Stimulated activated CD4-positive, alpha-beta T cell treated with anti-CD3 and anti-CD28 coated beads, Interleukin-1b, Interleukin-23, amount 100 ng/mL, for 4 hours (primary cell): ENCODE measurements around the gene NRP2.

Experiments used
- DNase-seq, 2 donors: peaks; one replicate each; pipeline ENCODE4 v3.0.0-alpha.2; 2020; ENCODE audit warnings: low read depth in 2 of 2

Gene NRP2

GRCh38 chr2:205771666-205772065 lies 89.4 kb downstream of the NRP2 start:
- DNase-seq = no peak

- DNase-seq = no peak
Observed at GRCh38 chr2:205772983-205773382, 90.7 kb downstream of the NRP2 start.

DNA sequence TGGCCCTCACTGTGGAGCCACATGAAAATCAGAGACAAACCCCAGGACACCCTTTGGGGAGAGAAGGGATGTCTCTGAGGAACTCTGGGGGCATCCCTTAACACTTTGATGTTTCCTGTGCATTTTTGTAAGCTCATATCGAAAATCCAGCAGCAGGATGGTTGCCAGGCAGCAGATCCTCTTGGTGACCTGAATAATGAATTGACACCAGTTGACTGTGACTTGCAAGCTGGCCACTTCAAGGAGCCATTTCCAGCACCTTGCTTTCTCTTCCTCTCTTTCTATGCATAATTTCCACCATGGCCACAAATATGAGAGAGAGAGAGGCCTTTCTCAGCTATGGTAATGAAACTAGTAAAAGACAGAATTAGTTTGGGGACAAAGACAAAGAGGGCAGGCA lies 91.7 kb downstream of the NRP2 start:
- DNase-seq = no peak

- no peak for DNase-seq
Observed at GRCh38 chr2:205775097-205775877, 93.0 kb downstream of the NRP2 start.

DNA sequence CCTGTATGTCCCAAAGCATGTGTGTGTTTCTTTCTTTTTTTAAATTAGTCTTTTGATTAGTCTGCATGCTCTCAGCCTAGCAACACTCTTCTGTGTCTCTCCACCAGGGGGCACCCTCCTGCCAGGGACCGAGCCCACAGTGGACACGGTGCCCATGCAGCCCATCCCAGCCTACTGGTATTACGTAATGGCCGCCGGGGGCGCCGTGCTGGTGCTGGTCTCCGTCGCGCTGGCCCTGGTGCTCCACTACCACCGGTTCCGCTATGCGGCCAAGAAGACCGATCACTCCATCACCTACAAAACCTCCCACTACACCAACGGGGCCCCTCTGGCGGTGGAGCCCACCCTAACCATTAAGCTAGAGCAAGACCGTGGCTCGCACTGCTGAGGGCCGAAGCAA lies 93.8 kb downstream of the NRP2 start:
- no peak for DNase-seq

GRCh38 chr2:205776720-205777119 lies 94.4 kb downstream of the NRP2 start:
- DNase-seq = no peak

- no peak for DNase-seq
Observed at GRCh38 chr2:205778356-205778755, 96.1 kb downstream of the NRP2 start.

- no peak for DNase-seq
Observed at GRCh38 chr2:205780645-205781044, 98.3 kb downstream of the NRP2 start.

DNA sequence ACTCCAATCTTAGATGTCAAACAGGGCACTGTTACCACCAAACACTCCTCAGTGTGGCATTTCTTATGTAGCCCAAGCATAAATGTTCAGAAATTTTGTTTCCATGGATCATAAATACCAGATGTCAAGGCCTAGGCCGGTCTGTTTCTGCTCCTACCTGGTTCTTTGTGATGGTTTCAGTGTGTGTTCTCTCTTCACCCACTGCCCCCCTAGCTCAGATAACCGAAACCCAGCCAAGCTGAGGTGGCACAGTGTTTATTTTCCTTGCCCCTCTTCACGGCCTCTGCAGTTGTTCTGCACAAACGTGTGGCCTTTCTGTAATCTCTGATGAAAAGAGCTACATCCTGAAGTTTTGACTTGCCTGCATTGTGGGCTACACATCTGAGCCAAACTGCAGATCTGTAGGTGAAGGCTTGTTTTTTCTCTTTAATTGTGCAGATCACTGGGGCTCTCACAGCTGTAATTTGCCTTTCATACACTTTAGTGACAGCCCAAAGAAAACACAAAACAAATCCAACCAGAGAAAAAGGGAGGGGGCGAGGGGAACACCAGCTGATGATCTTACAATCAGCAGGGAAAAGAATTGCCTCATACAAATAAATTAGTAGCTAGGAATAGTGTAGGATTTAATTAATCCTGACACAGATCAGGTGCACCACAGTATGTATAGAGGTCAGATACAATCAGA lies 99.1 kb downstream of the NRP2 start:
- no peak for DNase-seq

GRCh38 chr2:205782941-205783340 lies 100.6 kb downstream of the NRP2 start:
- no peak for DNase-seq

DNA sequence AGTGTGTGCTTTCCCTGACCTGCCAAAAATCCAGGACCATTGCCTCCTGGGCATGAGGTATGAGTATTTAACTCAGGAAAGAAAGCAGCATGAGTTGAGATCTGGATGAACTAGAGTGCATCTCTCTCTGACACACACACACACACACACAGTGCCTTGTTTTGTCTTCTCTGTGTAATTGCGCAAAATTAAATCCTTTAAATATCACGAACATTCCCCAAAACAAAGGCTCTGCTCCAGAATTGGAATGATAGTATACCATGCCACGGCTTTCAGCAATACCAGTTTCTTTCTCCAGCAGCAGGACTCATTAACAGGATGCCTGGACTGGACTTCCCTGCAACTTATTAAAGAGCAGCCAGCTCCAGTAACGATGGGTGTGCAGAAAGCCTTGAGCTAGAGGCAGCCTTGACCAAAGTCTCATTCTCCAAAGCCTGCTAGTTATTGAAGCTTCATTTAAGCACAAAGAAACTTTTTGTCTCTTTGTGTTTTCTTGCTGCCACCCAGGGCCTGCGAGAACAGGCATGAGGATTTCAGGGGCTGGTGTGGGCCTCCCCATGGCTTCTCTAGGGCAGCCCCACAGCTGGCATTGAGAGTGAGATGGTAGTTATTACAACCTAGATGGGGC lies 101.7 kb downstream of the NRP2 start:
- no peak for DNase-seq

GRCh38 chr2:205785507-205786260 lies 103.4 kb downstream of the NRP2 start:
- no peak for DNase-seq

DNA sequence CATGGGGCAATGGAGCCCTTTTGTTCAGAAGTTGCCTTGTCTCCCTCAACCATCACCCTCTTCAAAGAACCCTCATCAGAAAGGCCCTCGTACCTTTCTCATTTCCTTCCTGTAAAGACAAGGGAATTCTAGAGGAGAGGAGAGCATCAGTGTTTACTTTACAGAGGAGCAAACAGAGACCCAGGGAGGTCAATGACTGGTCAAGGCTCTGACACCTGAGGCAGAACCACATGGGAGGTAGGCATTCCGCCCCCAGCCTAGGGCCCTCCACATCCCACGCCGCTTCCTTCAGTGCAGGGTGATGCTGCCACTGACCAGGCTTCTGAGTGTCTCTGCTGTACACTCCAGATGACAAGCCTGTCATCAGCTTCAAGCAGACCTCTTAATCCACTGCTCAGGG lies 104.7 kb downstream of the NRP2 start:
- no peak for DNase-seq

DNA sequence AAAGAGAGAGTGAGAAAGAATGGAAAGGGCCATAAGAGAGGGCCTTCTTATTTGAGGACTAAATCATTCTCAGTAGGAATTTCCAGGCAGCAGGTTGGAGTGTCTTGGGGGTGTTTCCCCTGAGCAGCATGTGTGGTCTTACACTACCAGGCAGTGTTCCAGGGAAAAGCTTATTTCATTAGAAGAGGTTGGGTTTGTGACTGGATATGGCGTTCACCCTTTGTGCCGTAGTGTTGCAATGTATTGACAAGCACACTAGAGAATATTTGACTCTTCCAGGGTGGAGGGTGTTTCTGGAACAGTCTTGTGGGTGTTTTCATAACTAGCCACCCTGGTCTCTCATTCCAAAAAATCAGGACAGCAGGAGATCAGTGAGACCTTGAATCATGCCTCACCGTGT lies 105.5 kb downstream of the NRP2 start:
- no peak for DNase-seq

DNA sequence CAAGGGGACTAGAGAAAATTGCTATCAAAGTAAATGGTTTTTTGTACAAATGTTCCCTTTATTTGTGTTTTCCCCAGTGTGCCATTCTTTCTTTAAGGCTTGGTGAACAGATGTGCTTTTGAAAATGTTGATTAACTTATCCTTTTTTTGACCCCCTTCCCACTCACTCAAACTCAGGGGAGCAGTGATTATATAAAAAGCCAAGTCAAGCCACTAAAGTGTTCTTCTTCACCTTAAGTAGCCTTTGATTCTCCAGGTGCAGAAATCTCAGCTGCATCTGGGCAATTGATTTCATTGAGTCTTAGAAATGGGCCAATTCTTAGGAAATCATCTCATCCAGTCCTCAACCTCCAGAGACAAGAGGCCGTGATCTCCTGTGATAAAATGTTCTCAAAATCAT lies 107.6 kb downstream of the NRP2 start:
- DNase-seq = no peak

- no peak for DNase-seq
Observed at GRCh38 chr2:205792908-205793307, 110.6 kb downstream of the NRP2 start.

GRCh38 chr2:205796805-205797313 lies 114.6 kb downstream of the NRP2 start:
- no peak for DNase-seq

GRCh38 chr2:205797866-205798265 lies 115.6 kb downstream of the NRP2 start:
- DNase-seq = no peak

DNA sequence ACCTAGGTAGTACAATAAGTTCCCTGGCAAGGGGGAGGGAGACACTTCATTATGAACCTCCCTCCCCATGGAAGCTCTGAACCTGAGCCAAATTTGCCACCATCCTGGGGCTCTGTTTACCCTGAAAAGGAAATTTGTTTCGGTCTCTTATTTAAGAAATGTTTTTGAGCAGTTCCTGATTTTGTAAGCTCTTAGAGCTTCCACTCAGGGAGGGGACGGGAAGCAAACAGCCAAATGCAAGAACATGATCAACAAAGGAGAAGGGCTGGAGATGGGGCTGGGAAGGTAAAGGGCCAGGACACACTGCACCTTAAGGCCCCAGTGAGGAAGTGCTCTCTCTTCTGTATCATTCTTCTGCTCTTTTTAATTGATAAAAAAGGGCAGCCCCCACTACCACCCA lies 117.9 kb downstream of the NRP2 start:
- no peak for DNase-seq

- no peak for DNase-seq
Observed at GRCh38 chr2:205800773-205801172, 118.5 kb downstream of the NRP2 start.

DNA sequence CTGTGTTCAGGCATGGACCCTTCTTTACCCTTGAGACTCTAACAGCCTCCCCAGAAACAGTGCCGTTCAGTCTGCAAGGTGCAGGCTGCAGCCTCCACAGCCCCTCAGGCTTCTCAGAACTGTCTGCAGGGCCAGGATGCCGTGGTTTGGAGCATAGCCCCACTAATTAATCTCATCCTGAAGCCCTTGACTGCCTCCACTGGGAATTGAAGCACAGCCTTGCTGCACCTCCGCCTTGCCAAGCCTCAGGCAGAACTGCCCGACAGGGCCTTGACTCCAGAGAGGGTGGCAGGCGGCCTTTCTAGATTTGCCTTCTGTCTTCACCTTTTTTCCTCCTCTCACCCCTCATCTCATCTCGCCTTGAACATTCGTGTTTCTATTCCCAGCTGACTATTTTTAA lies 119.8 kb downstream of the NRP2 start:
- no peak for DNase-seq

GRCh38 chr2:205802941-205803340 lies 120.6 kb downstream of the NRP2 start:
- no peak for DNase-seq
